ENCODE measurements around the gene TENT4B. TPM values are rescaled to one million over a fixed set of nuclear protein-coding genes. Genes with fewer than 3 reads are reported as not detected.

TENT4B gene
- total RNA-seq, 1 experiment from 2014 or later, result 16.9 TPM

DNA sequence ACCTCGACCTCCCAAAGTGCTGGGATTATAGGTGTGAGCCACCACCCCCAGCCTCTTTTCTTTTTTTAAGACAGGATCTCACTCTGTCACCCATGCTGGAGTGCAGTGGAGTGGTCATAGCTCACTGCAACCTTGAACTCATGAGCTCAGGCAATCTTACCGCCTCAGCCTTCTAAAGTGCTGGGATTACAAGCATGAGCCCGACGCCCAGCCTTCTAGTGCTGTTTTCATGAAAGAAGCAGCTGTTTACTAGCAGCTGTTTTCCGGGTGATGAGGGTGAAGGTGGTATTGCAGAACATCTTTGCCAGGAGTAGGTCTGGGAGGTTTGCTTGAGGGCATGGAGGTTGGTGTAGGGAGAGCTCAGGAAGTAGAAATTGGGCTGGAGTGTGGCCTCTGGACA lies 115.2 kb downstream of the TENT4B start (continued):
- TF ChIP-seq ELF1 (IDR thresholded peaks at IDR 0.05; ENCODE audit: borderline replicate concordance, low read depth) (no peak), ZNF274 (IDR thresholded peaks at IDR 0.05; ENCODE audit: low read depth, low read length) (no peak), JUND (IDR thresholded peaks at IDR 0.05) (no peak), SRF (IDR thresholded peaks at IDR 0.05; ENCODE audit: low read depth) (no peak), CEBPB (IDR thresholded peaks at IDR 0.05; ENCODE audit: low read depth) (no peak), CBX3 (IDR thresholded peaks at IDR 0.05; ENCODE audit: low read depth) (no peak), POLR2AphosphoS5 (IDR thresholded peaks at IDR 0.05; ENCODE audit: low read depth, low read length) (no peak), EZH2 (IDR thresholded peaks at IDR 0.05) (no peak)

DNA sequence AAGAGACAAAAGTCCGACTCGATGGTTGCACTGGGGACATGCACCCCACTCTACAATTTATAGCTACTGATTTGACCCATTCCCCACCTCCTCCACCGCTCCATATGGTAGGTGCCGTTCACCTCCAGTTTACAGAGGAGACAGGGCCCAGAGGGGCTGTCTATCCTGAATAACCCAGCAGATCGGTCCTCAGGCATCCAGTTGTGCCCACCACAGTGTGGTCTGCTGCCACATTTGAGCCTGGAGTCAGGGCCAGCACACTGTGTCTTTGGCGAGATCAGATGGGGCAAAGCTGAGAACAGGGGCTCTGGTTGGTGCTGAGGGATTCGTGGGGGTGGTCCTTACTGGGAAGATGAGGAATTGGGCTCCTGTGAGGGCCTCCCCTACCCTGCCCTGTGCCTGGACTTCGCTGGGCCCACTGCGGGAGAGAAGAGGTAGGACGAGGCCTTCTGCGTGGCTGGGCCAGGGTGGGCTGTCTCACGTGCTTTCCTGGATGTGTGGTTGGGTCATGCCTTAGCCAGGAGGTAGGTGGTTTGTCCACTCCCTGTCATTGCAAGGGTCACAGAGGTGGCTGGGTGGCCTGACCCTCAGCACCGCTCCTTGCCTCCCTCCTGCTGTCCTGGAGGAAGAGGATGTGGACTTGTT lies 116.1 kb downstream of the TENT4B start:
- intact Hi-C loops (cut with micrococcal nuclease), result no loop called here
- POLR2A ChIA-PET, result no interaction called here
- no TSS peak for BruUV-seq (replicated peaks)

More for the DNA sequence above, 116.1 kb downstream of the TENT4B start:
- Histone ChIP-seq H4K20me1 (ENCODE audit: insufficient read depth) (no peaks in the 10 kb centered on the region), H3K9me3 (ENCODE audit: control insufficient read depth in 1 of 2, insufficient read depth in 1 of 2, low read depth in 1 of 2, low read length in 2 of 2) (no peaks in the 10 kb centered on the region), H3K4me1 (ENCODE audit: control insufficient read depth in 1 of 2, insufficient read depth in 2 of 2, low read length in 2 of 2) (peaks cover 22 to 35% of the 10 kb centered on the region in 2 experiments), H2AFZ (ENCODE audit: low read depth, low read length, poor library complexity, severe bottlenecking) (no peak overlapping the region), H3K9me2 (ENCODE audit: insufficient read depth) (no peaks in the 10 kb centered on the region), H3K36me3 (ENCODE audit: control insufficient read depth in 1 of 2, insufficient read depth in 2 of 2, low read length in 2 of 2) (no peaks in the 10 kb centered on the region), H3K9ac (ENCODE audit: low read length) (no peak overlapping the region), H3K4me2 (ENCODE audit: low read length) (no peak overlapping the region), H3K79me2 (ENCODE audit: insufficient read depth, low read length) (0 out of 2 replicates have a peak, but pooled peaks cover 3% of the 10 kb centered on the region), H3K4me3 (replicated peaks in 1 of 2; ENCODE audit: low read depth in 1 of 2, low read length in 2 of 2) (no peak overlapping the region), H3K27ac (ENCODE audit: low read depth, low read length) (no peak overlapping the region), H3K27me3 (ENCODE audit: insufficient read depth, low read length) (no peaks in the 10 kb centered on the region)
- ATAC-seq, result no peak
- CTCF ChIA-PET, result no interaction called here
- TF ChIP-seq EGR1 (IDR thresholded peaks at IDR 0.05; ENCODE audit: low read depth) (no peak), JUND (IDR thresholded peaks at IDR 0.05) (no peak), RAD21 (IDR thresholded peaks at IDR 0.05; ENCODE audit: low read depth) (no peak), FOSL1 (IDR thresholded peaks at IDR 0.05; ENCODE audit: low read depth) (no peak), ELF1 (IDR thresholded peaks at IDR 0.05; ENCODE audit: borderline replicate concordance, low read depth) (no peak)
- TF ChIP-seq, protein P1, sequence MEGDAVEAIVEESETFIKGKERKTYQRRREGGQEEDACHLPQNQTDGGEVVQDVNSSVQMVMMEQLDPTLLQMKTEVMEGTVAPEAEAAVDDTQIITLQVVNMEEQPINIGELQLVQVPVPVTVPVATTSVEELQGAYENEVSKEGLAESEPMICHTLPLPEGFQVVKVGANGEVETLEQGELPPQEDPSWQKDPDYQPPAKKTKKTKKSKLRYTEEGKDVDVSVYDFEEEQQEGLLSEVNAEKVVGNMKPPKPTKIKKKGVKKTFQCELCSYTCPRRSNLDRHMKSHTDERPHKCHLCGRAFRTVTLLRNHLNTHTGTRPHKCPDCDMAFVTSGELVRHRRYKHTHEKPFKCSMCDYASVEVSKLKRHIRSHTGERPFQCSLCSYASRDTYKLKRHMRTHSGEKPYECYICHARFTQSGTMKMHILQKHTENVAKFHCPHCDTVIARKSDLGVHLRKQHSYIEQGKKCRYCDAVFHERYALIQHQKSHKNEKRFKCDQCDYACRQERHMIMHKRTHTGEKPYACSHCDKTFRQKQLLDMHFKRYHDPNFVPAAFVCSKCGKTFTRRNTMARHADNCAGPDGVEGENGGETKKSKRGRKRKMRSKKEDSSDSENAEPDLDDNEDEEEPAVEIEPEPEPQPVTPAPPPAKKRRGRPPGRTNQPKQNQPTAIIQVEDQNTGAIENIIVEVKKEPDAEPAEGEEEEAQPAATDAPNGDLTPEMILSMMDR (IDR thresholded peaks at IDR 0.05 in 2 of 3, conservative IDR thresholded peaks at IDR 0.05 in 1 of 3; ENCODE audit: borderline replicate concordance in 1 of 3, insufficient read depth in 1 of 3, low read depth in 2 of 3, low read length in 2 of 3), result no peak
- TF ChIP-seq, protein P2, sequence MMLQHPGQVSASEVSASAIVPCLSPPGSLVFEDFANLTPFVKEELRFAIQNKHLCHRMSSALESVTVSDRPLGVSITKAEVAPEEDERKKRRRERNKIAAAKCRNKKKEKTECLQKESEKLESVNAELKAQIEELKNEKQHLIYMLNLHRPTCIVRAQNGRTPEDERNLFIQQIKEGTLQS (IDR thresholded peaks at IDR 0.05), result no peak
- TF ChIP-seq, protein P3, sequence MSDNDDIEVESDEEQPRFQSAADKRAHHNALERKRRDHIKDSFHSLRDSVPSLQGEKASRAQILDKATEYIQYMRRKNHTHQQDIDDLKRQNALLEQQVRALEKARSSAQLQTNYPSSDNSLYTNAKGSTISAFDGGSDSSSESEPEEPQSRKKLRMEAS (IDR thresholded peaks at IDR 0.05), result no peak
- no peak for DNase-seq (ENCODE audit: low read depth, low spot score)
- RAD21 ChIA-PET (ENCODE audit: low non-redundant PET in 1 of 2, low total read pairs in 2 of 2, uncharacterized antibody in 2 of 2, unreplicated experiment in 2 of 2), result no interaction called here

Measured in HCT116 (cell line).